ENCODE measurements around the gene STIP1.
A peak's percentile ranks its signal among the peaks of the same experiment; 100 is the strongest.

Gene STIP1

DNA sequence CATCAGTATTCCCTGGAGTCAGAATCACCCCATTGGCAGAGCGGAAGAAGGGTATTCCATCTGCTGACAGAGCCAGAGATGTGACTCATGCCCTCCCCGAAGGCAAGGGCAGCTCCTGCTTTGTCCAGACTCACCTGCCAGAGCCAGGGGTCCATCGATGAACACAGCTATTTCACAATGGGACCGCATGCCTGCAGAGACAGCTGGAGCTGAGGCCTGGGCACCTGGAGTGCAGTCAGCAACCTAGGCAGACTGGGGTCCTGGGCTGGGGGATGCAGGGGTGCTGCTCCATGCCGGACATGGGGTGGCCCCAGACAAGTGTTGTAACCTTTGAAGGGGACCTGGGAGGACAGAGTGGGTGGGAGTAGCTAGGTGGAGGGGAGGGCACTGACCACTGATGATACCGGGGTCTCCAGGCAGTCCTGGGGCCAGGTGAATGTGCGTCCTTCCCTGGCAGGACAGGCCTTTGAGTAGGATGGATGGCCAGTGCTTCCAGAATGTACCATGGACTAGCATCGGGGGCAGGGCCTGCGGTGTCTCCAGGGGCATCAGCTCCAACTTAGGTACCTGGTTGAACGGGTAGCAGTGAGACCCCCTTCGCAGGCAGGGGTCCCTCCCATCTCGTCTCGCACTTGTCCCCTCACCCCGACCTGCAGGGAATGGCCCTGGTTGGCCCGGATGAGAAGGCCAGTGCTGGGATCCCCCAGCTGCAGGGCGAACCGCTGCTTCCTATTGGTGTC is 38.4 kb downstream of the STIP1 start:
- TF ChIP-seq Cebpa-rat (IDR thresholded peaks at IDR 0.05): no peak
- Histone ChIP-seq H3K27me3 (no peaks in the 10 kb centered on the region), H3K4me1 (peaks cover 60 to 91% (median 68%) of the 10 kb centered on the region in 10 experiments), H3K9me3 (replicated peaks in 1 of 11) (no peaks in the 10 kb centered on the region), H4K20me1 (peaks cover 10 to 68% (median 53%) of the 10 kb centered on the region in 11 experiments; a peak in 21 of 22 replicates), H3K9ac (peak overlapping the region; percentile 6 to 91 (median 83); a peak in 19 of 22 replicates), H3K27ac (peak overlapping the region in 9 of 11 experiments; percentile 15 to 95 (median 90); a peak in 14 of 22 replicates), H3K4me3 (peak overlapping the region in 9 of 10 experiments; percentile 62 to 79 (median 74); a peak in 11 of 20 replicates), H3K4me2 (peak overlapping the region; percentile 94 to 100 (median 98)), H3K36me3 (peaks cover 51 to 64% (median 56%) of the 10 kb centered on the region in 11 experiments)

DNA sequence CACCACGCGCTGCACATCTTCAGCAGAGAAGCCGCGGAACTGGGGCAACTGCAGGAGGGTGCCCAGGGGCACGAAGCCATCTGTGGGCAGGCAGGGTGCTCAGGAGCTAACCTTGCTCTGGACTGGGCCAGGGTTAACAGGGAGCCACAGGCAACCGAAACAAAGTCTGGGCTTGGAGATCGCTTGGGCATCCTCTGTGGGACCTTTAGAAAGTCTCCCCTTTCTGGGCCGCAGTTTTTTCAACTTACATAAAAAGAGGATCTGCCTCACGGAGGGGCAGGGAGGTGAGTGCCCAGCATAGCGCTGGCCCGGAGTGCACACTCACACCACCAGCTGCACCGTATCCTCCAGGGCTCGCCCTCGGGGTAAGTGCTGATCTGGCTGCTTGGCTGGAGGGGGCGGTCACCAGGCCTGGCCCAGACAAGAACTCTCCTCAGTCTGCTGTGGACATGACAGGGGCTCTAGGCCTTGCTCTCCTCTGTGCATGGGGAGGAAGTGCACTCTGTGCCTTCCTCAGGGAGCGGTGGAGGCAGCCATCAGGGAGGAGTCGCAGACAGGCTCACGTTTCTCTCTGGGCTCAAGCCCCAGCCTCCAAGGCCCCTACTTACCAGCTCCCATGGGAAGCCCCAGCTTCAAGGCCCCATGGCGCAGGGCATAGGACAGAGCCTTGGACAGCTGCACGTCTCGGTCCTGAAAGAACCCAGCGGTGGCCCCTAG is 39.1 kb downstream of the STIP1 start:
- peak overlapping the region; percentile 75 to 91 (median 83) for H3K9ac ChIP-seq
- H3K9me3 ChIP-seq (replicated peaks in 1 of 11): no peaks in the 10 kb centered on the region
- peak overlapping the region; percentile 62 to 79 (median 72) for H3K4me3 ChIP-seq
- peaks cover 8 to 68% (median 46%) of the 10 kb centered on the region in 11 experiments; a peak in 21 of 22 replicates for H4K20me1 ChIP-seq
- peak overlapping the region; percentile 32 to 95 (median 87); a peak in 21 of 22 replicates for H3K27ac ChIP-seq
- H3K36me3 ChIP-seq: peaks cover 44 to 59% (median 48%) of the 10 kb centered on the region in 11 experiments
- H3K4me2 ChIP-seq: peak overlapping the region; percentile 94 to 100 (median 98)
- H3K4me1 ChIP-seq: peaks cover 67 to 91% (median 73%) of the 10 kb centered on the region in 10 experiments
- no peaks in the 10 kb centered on the region for H3K27me3 ChIP-seq
- no peak for TF ChIP-seq Cebpa-rat (IDR thresholded peaks at IDR 0.05)

DNA sequence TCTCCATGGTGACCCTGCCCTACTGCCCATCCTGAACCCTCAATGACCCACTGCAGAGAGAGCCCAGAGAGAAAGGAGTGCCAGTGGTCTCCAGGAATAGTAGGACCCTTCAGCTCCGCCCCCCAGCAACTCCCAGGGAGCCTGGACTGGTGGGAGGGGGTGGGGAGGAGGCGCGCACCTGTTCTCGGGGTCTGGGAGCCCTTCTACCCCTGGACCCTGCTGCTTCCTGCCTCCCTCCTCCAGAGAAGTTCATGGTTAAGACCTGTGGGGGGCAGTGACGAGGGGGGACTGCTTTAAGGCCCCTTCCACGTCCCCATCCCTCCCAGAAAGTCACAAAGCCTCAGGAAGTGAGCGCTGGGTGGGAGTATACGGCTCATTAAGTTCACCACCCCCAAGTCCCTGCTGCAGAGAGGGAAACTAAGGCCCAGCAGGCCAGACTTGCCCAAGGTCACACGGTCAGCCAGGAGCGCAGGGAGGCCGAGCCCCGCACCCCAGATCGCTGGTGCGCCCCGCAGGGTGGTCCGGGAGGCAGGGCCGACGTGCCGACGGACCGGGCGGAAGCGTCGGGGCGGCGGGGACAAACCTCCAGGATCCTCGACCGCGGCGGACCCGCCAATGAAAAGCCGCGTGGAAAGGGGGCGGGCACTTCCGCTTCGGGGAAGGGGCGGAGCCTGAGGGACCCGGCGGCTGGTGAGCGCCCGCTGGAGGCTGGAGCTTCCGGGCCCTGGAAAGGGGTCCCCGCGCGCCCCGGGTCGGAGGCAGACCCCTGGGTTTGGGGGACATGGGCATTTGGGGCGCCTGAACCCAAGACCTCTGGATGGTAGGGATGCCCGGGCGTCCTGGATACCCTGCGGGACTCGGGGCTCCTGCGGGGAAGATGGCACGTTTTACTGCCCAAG is 39.9 kb downstream of the STIP1 start, which contains the start of the genes NUDT22 and TRPT1:
Gene NUDT22 (plus strand): TSS at position 667 of the 899 bp plus-strand sequence. CDS start 379 bp downstream, outside the sequence.
Gene TRPT1 (minus strand): TSS at position 579 of the 899 bp plus-strand sequence. CDS start 326 bp downstream, at position 253.
- H3K4me1 ChIP-seq: peaks cover 69 to 87% (median 75%) of the 10 kb centered on the region in 10 experiments
- H3K36me3 ChIP-seq: peaks cover 36 to 51% (median 40%) of the 10 kb centered on the region in 11 experiments
- H4K20me1 ChIP-seq: peaks cover 8 to 61% (median 38%) of the 10 kb centered on the region in 11 experiments; a peak in 20 of 22 replicates
- no peak for TF ChIP-seq Cebpa-rat (IDR thresholded peaks at IDR 0.05)
- H3K9ac ChIP-seq: peak within 1 kb of the TSS; percentile 75 to 91 (median 83)
- peak within 1 kb of the TSS; percentile 94 to 100 (median 98) for H3K4me2 ChIP-seq
- H3K27me3 ChIP-seq: no peaks in the 10 kb centered on the region
- no peaks in the 10 kb centered on the region for H3K9me3 ChIP-seq (replicated peaks in 1 of 11)
- H3K27ac ChIP-seq: peak within 1 kb of the TSS; percentile 59 to 95 (median 87)
- peak within 1 kb of the TSS; percentile 62 to 79 (median 72) for H3K4me3 ChIP-seq

DNA sequence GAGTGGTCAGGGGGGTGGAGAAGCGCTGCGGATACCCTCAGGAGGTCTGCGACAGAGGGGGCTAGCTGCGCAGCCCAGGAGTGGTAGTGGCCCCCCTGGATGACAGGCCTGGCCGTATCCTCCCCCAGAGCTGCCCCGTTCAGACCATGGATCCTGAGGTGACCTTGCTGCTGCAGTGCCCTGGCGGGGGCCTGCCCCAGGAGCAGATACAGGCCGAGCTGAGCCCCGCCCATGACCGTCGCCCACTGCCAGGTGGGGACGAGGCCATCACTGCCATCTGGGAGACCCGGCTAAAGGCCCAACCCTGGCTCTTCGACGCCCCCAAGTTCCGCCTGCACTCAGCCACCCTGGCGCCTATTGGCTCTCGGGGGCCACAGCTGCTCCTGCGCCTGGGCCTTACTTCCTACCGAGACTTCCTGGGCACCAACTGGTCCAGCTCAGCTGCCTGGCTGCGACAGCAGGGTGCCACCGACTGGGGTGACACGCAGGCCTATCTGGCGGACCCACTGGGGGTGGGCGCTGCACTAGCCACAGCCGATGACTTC is 40.6 kb downstream of the STIP1 start:
- Histone ChIP-seq H4K20me1 (peaks cover 8 to 53% (median 35%) of the 10 kb centered on the region in 11 experiments; a peak in 20 of 22 replicates), H3K36me3 (peaks cover 29 to 44% (median 33%) of the 10 kb centered on the region in 11 experiments), H3K4me2 (peak overlapping the region; percentile 94 to 100 (median 98)), H3K4me3 (peak overlapping the region; percentile 62 to 79 (median 72)), H3K27ac (peak overlapping the region; percentile 59 to 95 (median 87)), H3K27me3 (no peaks in the 10 kb centered on the region), H3K9me3 (replicated peaks in 1 of 11) (no peaks in the 10 kb centered on the region), H3K4me1 (peaks cover 76 to 87% (median 80%) of the 10 kb centered on the region in 10 experiments), H3K9ac (peak overlapping the region; percentile 75 to 91 (median 83))
- no peak for TF ChIP-seq Cebpa-rat (IDR thresholded peaks at IDR 0.05)

DNA sequence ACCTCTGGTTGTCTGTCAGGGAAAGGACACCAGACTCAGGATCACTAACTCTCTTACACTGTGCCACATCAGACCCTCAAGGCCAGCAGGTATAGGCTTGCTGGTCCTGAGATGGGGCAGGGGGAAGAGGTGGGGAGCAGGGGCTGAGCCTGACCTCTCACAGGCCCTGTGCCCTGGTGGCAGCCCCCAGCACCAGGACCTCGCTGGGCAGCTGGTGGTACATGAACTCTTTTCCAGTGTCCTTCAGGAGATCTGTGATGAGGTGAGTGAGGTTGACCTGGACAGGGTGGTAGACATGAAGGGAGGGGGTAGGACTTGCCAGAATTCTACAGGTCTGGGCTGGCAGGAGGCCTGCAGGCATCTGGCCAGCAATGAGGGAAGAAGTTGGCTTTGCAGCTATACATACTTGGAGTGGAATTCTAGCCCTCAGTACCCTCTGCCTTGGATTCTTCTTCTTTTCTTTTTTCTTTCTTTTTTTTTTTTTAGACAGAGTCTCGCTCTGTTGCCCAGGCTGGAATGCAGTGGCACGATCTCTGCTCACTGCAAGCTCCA is 41.5 kb downstream of the STIP1 start:
- Histone ChIP-seq H3K27me3 (no peaks in the 10 kb centered on the region), H3K4me1 (peaks cover 77 to 93% (median 87%) of the 10 kb centered on the region in 10 experiments), H3K36me3 (peaks cover 20 to 35% (median 24%) of the 10 kb centered on the region in 11 experiments), H4K20me1 (peaks cover 8 to 48% (median 30%) of the 10 kb centered on the region in 11 experiments; a peak in 20 of 22 replicates), H3K27ac (peak overlapping the region in 10 of 11 experiments; percentile 65 to 95 (median 88); a peak in 20 of 22 replicates), H3K4me2 (peak overlapping the region; percentile 94 to 100 (median 98)), H3K9ac (peak overlapping the region; percentile 75 to 91 (median 83)), H3K4me3 (peak overlapping the region; percentile 62 to 79 (median 72)), H3K9me3 (replicated peaks in 1 of 11) (no peaks in the 10 kb centered on the region)
- no peak for TF ChIP-seq Cebpa-rat (IDR thresholded peaks at IDR 0.05)

DNA sequence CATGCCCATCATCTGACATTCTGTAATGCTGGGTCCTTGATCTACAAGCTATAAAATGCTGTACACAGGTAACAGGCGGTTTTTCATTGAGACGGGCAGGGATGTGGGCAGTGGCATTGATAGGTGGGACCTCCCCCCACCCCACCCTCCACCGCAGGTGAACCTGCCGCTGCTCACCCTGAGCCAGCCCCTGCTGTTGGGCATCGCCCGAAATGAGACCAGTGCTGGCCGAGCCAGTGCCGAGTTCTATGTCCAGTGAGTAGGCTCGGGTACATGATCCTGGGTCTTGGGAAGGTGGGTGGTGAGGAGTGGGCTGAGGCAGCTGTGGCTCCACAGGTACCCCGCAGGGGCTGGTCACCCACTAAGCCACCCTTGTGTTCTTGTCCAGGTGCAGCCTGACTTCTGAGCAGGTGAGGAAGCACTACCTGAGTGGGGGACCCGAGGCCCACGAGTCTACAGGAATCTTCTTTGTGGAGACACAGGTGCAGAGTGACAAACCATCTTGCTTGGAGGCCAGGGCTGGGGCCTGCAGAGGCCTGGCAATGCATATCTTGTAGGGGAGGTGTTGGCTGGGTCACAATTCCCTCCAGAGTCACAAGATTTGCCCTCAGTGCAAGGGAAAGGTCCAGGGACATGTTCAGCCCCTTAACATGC is 43.2 kb downstream of the STIP1 start:
- H3K4me2 ChIP-seq: peak overlapping the region; percentile 94 to 100 (median 99)
- H3K36me3 ChIP-seq: peaks cover 3 to 17% (median 7%) of the 10 kb centered on the region in 11 experiments; a peak in 19 of 22 replicates
- peaks cover 8 to 42% (median 13%) of the 10 kb centered on the region in 11 experiments; a peak in 19 of 22 replicates for H4K20me1 ChIP-seq
- H3K9ac ChIP-seq: peak overlapping the region; percentile 76 to 89 (median 82)
- peak overlapping the region in 9 of 11 experiments; percentile 80 to 89 (median 84); a peak in 18 of 22 replicates for H3K27ac ChIP-seq
- H3K9me3 ChIP-seq (replicated peaks in 1 of 11): no peaks in the 10 kb centered on the region
- peak overlapping the region; percentile 65 to 79 (median 70); a peak in 19 of 20 replicates for H3K4me3 ChIP-seq
- H3K4me1 ChIP-seq: peaks cover 76 to 94% (median 87%) of the 10 kb centered on the region in 10 experiments
- no peak for TF ChIP-seq Cebpa-rat (IDR thresholded peaks at IDR 0.05)
- no peaks in the 10 kb centered on the region for H3K27me3 ChIP-seq

DNA sequence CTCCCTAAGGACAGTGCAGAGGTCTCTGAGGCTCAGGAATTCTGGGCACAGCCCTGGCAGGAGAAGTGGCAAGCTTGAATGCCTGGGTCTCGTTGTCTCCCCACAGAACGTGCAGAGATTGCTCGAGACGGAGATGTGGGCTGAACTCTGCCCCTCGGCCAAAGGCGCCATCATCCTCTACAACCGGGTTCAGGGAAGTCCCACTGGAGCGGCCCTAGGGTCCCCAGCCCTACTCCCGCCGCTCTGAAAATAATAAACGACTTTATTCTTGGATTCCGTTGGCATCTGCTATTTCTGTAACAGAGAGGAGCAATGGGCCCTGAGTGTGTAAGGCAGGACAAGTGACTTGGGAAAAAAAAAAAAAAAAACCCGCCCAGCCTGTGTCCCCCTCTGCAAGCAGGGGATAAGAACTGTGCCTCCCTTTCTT is 43.8 kb downstream of the STIP1 start:
- Histone ChIP-seq H3K9ac (peak overlapping the region; percentile 76 to 89 (median 82)), H3K4me3 (peak overlapping the region; percentile 65 to 79 (median 70)), H3K4me2 (peak overlapping the region; percentile 94 to 100 (median 99)), H3K9me3 (replicated peaks in 1 of 11) (no peaks in the 10 kb centered on the region), H3K4me1 (peaks cover 70 to 88% (median 82%) of the 10 kb centered on the region in 10 experiments), H4K20me1 (peaks cover 5 to 36% (median 7%) of the 10 kb centered on the region in 11 experiments; a peak in 19 of 22 replicates), H3K27me3 (no peaks in the 10 kb centered on the region), H3K27ac (peak overlapping the region in 10 of 11 experiments; percentile 60 to 89 (median 84); a peak in 20 of 22 replicates), H3K36me3 (peaks cover 0 to 12% (median 2%) of the 10 kb centered on the region in 11 experiments; a peak in 9 of 22 replicates)
- no peak for TF ChIP-seq Cebpa-rat (IDR thresholded peaks at IDR 0.05)

Data from BLaER1 treated with 17β-estradiol and CSF1 and Interleukin-3, amounts not matched to agents 10 nM and 100 nM (cell line).